Measurements from ENCODE around the gene CUL4A.
"Not testable (repeated sequence)": the region's sequence is repeated elsewhere in the genome, so short reads cannot be mapped to it uniquely, and the experiment has no call there.

CUL4A gene

GRCh38 chr13:113238536-113238935 is 29.1 kb downstream of the CUL4A start:
- DNase-seq (ENCODE audit: low read depth in 3 of 3) = no peak

GRCh38 chr13:113239357-113239756 is 29.9 kb downstream of the CUL4A start:
- no peak for DNase-seq (ENCODE audit: low read depth in 3 of 3)

- no peak for DNase-seq (ENCODE audit: low read depth in 3 of 3)
Measured at GRCh38 chr13:113239986-113240385, 30.6 kb downstream of the CUL4A start.

GRCh38 chr13:113241623-113242022 is 32.2 kb downstream of the CUL4A start:
- not testable (repeated sequence) for DNase-seq (ENCODE audit: low read depth in 3 of 3)

GRCh38 chr13:113243847-113244246 is 34.4 kb downstream of the CUL4A start:
- no peak for DNase-seq (ENCODE audit: low read depth in 3 of 3)

- DNase-seq (ENCODE audit: low read depth in 3 of 3) = no peak
Measured at GRCh38 chr13:113245849-113246796, 36.7 kb downstream of the CUL4A start.

GRCh38 chr13:113252516-113253095 is 43.2 kb downstream of the CUL4A start:
- DNase-seq (ENCODE audit: low read depth in 3 of 3) = no peak

GRCh38 chr13:113257908-113258307 is 48.5 kb downstream of the CUL4A start:
- DNase-seq (ENCODE audit: low read depth in 3 of 3) = not testable (repeated sequence)

- no peak for DNase-seq (ENCODE audit: low read depth in 3 of 3)
Measured at GRCh38 chr13:113258321-113259054, 49.1 kb downstream of the CUL4A start.

GRCh38 chr13:113260996-113261395 is 51.6 kb downstream of the CUL4A start:
- no peak for DNase-seq (ENCODE audit: low read depth in 3 of 3)

GRCh38 chr13:113263016-113263415 is 53.6 kb downstream of the CUL4A start:
- not testable (repeated sequence) for DNase-seq (ENCODE audit: low read depth in 3 of 3)

GRCh38 chr13:113267642-113268405 is 58.4 kb downstream of the CUL4A start:
- no peak for DNase-seq (ENCODE audit: low read depth in 3 of 3)

GRCh38 chr13:113272031-113272430 is 62.6 kb downstream of the CUL4A start:
- no peak for DNase-seq (ENCODE audit: low read depth in 3 of 3)

GRCh38 chr13:113272701-113273181 is 63.3 kb downstream of the CUL4A start:
- no peak for DNase-seq (ENCODE audit: low read depth in 3 of 3)

- no peak for DNase-seq (ENCODE audit: low read depth in 3 of 3)
Measured at GRCh38 chr13:113273321-113273720, 63.9 kb downstream of the CUL4A start.

- no peak for DNase-seq (ENCODE audit: low read depth in 3 of 3)
Measured at GRCh38 chr13:113273851-113274590, 64.6 kb downstream of the CUL4A start.

GRCh38 chr13:113274721-113275120 is 65.3 kb downstream of the CUL4A start:
- DNase-seq (ENCODE audit: low read depth in 3 of 3) = no peak

GRCh38 chr13:113275387-113275786 is 66.0 kb downstream of the CUL4A start:
- DNase-seq (ENCODE audit: low read depth in 3 of 3) = no peak

GRCh38 chr13:113280126-113280525 is 70.7 kb downstream of the CUL4A start:
- no peak for DNase-seq (ENCODE audit: low read depth in 3 of 3)

- DNase-seq (ENCODE audit: low read depth in 3 of 3) = no peak
Measured at GRCh38 chr13:113283904-113284303, 74.5 kb downstream of the CUL4A start.

- no peak for DNase-seq (ENCODE audit: low read depth in 3 of 3)
Measured at GRCh38 chr13:113288880-113289279, 79.5 kb downstream of the CUL4A start.

Data from stimulated activated CD4-positive, alpha-beta T cell treated with anti-CD3 and anti-CD28 coated beads, TNF-alpha, amount 100 ng/mL, for 4 hours (primary cell).